B cell (primary cell): ENCODE data around the gene PGAM1.

Source experiments
- EZH2 ChIP-seq: IDR thresholded peaks from 2 replicates; pipeline ENCODE4 v1.6.1; 2012; ENCODE audit warnings: borderline replicate concordance, low read depth, mild to moderate bottlenecking, moderate library complexity, low read length; ENCODE audit not compliant: insufficient read depth, poor library complexity, severe bottlenecking
- TF ChIP-seq, protein P1 (sequence below): fragments of 200-600 bp; IDR thresholded peaks from one replicate; pipeline ENCODE4 v1.8.0; 2022; ENCODE audit warnings: antibody characterized with exemption, mild to moderate bottlenecking

DNA sequence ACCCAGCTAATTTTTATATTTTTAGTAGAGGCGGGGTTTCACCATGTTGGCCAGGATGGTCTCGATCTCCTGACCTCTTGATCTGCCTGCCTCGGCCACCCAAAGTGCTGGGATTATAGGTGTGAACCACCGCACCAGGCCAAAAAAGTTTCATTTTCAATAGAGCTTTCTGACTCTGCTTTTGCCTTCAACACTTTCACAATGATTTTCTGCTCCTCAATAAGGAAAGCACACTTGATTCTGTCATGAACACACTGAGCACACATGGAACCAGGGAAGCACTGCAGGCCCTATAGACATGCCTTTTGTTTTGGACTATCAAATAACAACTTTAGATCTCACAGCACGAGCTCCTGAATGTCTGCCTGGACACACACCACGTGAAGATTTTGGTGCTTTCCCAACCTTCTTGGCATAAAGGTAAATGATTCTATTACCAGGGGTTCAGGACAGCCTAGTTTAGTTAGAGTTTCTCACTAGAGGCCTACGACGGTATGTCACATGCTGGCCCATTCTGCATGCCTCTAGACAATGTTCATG is 32.9 kb upstream of the PGAM1 start:
- TF ChIP-seq, protein P1, sequence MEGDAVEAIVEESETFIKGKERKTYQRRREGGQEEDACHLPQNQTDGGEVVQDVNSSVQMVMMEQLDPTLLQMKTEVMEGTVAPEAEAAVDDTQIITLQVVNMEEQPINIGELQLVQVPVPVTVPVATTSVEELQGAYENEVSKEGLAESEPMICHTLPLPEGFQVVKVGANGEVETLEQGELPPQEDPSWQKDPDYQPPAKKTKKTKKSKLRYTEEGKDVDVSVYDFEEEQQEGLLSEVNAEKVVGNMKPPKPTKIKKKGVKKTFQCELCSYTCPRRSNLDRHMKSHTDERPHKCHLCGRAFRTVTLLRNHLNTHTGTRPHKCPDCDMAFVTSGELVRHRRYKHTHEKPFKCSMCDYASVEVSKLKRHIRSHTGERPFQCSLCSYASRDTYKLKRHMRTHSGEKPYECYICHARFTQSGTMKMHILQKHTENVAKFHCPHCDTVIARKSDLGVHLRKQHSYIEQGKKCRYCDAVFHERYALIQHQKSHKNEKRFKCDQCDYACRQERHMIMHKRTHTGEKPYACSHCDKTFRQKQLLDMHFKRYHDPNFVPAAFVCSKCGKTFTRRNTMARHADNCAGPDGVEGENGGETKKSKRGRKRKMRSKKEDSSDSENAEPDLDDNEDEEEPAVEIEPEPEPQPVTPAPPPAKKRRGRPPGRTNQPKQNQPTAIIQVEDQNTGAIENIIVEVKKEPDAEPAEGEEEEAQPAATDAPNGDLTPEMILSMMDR = no peak
- TF ChIP-seq EZH2 = no peak
